Vagina (tissue), 2 donors: ENCODE results near the gene TENT4A.

Experiments
- CTCF ChIP-seq, 3 experiments: fragments of 450-650 bp in 2 of 3; fragments of 200-600 bp in 1 of 3; sonication (generic) in 1 of 3; IDR thresholded peaks; one replicate each; pipeline ENCODE4 v1.5.1; 2017 to 2019; ENCODE audit warnings: antibody characterized with exemption in 3 of 3, mild to moderate bottlenecking in 2 of 3, moderate library complexity in 2 of 3
- POLR2A ChIP-seq, 2 donors: fragments of 450-650 bp; IDR thresholded peaks; one replicate each; pipeline ENCODE4 v1.6.1; 2017; ENCODE audit warnings: antibody characterized with exemption in 2 of 2, mild to moderate bottlenecking in 2 of 2, moderate library complexity in 2 of 2
- POLR2AphosphoS5 ChIP-seq, 2 donors: sonication (generic); formaldehyde crosslinking; IDR thresholded peaks; one replicate each; pipeline ENCODE4 v1.9.0; 2017; ENCODE audit warnings: antibody characterized with exemption in 2 of 2, mild to moderate bottlenecking in 2 of 2, low read depth in 1 of 2; ENCODE audit not compliant: insufficient read depth in 1 of 2

GRCh38 chr5:6785161-6785860 is 72.1 kb downstream of the TENT4A start:
- TF ChIP-seq CTCF (IDR thresholded peaks at IDR 0.05) = no peak
- no peak for TF ChIP-seq POLR2AphosphoS5 (IDR thresholded peaks at IDR 0.05; ENCODE audit: insufficient read depth in 1 of 2, low read depth in 1 of 2)
- no peak for TF ChIP-seq POLR2A (IDR thresholded peaks at IDR 0.05)
